ENCODE data around the gene LRMDA.
"Not testable (repeated sequence)": the region's sequence is repeated elsewhere in the genome, so short reads cannot be mapped to it uniquely, and the experiment has no call there.

The LRMDA gene

DNA sequence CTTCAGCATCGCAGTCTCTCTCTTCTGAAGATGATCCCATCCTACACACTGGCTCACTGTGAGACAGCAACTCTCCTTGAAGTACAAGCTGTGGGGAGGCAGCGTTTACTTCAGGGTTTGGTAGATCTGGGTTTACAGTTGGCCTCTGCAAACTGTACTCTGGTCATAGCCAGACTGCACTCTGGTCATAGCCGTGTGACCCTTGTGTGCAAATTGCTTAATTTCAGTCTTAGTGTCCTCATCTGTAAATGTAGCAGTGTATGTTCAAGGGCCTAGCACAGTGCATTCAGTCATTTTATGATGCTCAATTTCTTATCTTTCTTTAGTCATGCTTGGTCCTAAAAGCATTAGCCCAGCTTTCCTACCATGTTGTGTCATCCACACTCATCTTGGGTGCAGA is 188.2 kb downstream of the LRMDA start:
- Histone ChIP-seq H3K27me3 (ENCODE audit: insufficient read depth, low read length, poor library complexity, severe bottlenecking) (no peaks in the 10 kb centered on the region), H3K36me3 (ENCODE audit: insufficient read depth, low read length) (no peaks in the 10 kb centered on the region), H2AFZ (ENCODE audit: low read length) (peak overlapping the region; percentile 4; the same call in 1 of the 2 replicates), H3K79me2 (ENCODE audit: insufficient read depth, low read length) (no peaks in the 10 kb centered on the region), H3K9me3 (ENCODE audit: insufficient read depth, low read depth, low read length) (no peaks in the 10 kb centered on the region), H3K9me2 (replicated peaks; ENCODE audit: low read depth, low read length) (no peaks in the 10 kb centered on the region), H3K4me2 (ENCODE audit: low read depth, low read length, poor library complexity, severe bottlenecking) (no peak overlapping the region), H3K4me1 (ENCODE audit: insufficient read depth, low read length, poor library complexity, severe bottlenecking) (no peaks in the 10 kb centered on the region), H3K4me3 (ENCODE audit: low read length, poor library complexity, severe bottlenecking) (no peak overlapping the region), H3F3A (ENCODE audit: low read depth) (no peaks in the 10 kb centered on the region), H4K20me1 (ENCODE audit: insufficient read depth, low read length, poor library complexity, severe bottlenecking) (no peaks in the 10 kb centered on the region), H3K9ac (ENCODE audit: low read depth, low read length, poor library complexity, severe bottlenecking) (no peak overlapping the region)
- no peak for TF ChIP-seq EZH2phosphoT487 (IDR thresholded peaks at IDR 0.05; ENCODE audit: borderline replicate concordance)
- TF ChIP-seq, protein P1, sequence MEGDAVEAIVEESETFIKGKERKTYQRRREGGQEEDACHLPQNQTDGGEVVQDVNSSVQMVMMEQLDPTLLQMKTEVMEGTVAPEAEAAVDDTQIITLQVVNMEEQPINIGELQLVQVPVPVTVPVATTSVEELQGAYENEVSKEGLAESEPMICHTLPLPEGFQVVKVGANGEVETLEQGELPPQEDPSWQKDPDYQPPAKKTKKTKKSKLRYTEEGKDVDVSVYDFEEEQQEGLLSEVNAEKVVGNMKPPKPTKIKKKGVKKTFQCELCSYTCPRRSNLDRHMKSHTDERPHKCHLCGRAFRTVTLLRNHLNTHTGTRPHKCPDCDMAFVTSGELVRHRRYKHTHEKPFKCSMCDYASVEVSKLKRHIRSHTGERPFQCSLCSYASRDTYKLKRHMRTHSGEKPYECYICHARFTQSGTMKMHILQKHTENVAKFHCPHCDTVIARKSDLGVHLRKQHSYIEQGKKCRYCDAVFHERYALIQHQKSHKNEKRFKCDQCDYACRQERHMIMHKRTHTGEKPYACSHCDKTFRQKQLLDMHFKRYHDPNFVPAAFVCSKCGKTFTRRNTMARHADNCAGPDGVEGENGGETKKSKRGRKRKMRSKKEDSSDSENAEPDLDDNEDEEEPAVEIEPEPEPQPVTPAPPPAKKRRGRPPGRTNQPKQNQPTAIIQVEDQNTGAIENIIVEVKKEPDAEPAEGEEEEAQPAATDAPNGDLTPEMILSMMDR (conservative IDR thresholded peaks at IDR 0.05; ENCODE audit: low read length), result no peak

DNA sequence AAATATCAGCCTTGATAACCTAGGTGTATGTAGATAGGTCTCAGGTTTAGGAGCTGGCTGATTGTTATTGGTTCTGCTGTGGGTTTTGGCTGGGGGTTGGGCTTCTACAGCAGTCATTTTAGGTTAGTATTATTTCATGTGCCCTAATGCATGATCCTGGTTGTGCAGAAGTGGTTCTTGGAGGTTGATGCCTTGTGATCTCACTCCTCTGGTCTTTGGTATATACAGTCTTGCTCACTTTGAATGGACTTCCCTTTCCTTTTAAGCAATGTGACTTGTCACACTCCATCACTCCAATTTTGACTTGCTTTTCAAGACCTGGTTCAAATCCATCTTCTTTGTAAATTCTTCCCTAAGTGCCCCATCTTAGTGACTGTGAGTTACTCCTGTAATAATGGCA is 188.9 kb downstream of the LRMDA start:
- H3K9me3 ChIP-seq (ENCODE audit: insufficient read depth, low read depth, low read length), result no peaks in the 10 kb centered on the region
- no peaks in the 10 kb centered on the region for H3K27me3 ChIP-seq (ENCODE audit: insufficient read depth, low read length, poor library complexity, severe bottlenecking)
- no peak overlapping the region for H3K9ac ChIP-seq (ENCODE audit: low read depth, low read length, poor library complexity, severe bottlenecking)
- no peak overlapping the region for H3K4me2 ChIP-seq (ENCODE audit: low read depth, low read length, poor library complexity, severe bottlenecking)
- no peaks in the 10 kb centered on the region for H3K79me2 ChIP-seq (ENCODE audit: insufficient read depth, low read length)
- peak overlapping the region; percentile 4; the same call in 1 of the 2 replicates for H2AFZ ChIP-seq (ENCODE audit: low read length)
- no peaks in the 10 kb centered on the region for H3K9me2 ChIP-seq (replicated peaks; ENCODE audit: low read depth, low read length)
- no peaks in the 10 kb centered on the region for H3F3A ChIP-seq (ENCODE audit: low read depth)
- no peaks in the 10 kb centered on the region for H4K20me1 ChIP-seq (ENCODE audit: insufficient read depth, low read length, poor library complexity, severe bottlenecking)
- no peak overlapping the region for H3K4me3 ChIP-seq (ENCODE audit: low read length, poor library complexity, severe bottlenecking)
- no peaks in the 10 kb centered on the region for H3K36me3 ChIP-seq (ENCODE audit: insufficient read depth, low read length)
- H3K4me1 ChIP-seq (ENCODE audit: insufficient read depth, low read length, poor library complexity, severe bottlenecking), result no peaks in the 10 kb centered on the region
- TF ChIP-seq EZH2phosphoT487 (IDR thresholded peaks at IDR 0.05; ENCODE audit: borderline replicate concordance), result no peak

DNA sequence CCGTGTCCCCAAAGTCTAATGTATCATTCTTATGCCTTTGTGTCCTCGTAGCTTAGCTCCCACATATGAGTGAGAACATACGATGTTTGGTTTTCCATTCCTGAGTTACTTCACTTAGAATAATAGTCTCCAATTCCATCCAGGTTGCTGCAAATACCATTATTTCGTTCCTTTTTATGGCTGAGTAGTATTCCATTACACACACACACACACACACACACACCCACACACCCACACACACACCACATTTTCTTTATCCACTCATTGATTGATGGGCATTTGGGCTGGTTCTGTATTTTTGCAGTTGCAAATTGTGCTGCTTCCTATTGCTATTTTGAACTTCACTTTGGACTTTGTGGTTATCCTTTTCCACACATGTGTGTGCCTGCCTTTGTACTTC is 189.6 kb downstream of the LRMDA start:
- H3K27me3 ChIP-seq (ENCODE audit: insufficient read depth, low read length, poor library complexity, severe bottlenecking); H4K20me1 ChIP-seq (ENCODE audit: insufficient read depth, low read length, poor library complexity, severe bottlenecking); H3K4me2 ChIP-seq (ENCODE audit: low read depth, low read length, poor library complexity, severe bottlenecking); H3K9me3 ChIP-seq (ENCODE audit: insufficient read depth, low read depth, low read length); H3K9me2 ChIP-seq (replicated peaks; ENCODE audit: low read depth, low read length); H3F3A ChIP-seq (ENCODE audit: low read depth); H3K36me3 ChIP-seq (ENCODE audit: insufficient read depth, low read length); H3K4me1 ChIP-seq (ENCODE audit: insufficient read depth, low read length, poor library complexity, severe bottlenecking); H3K4me3 ChIP-seq (ENCODE audit: low read length, poor library complexity, severe bottlenecking); H3K79me2 ChIP-seq (ENCODE audit: insufficient read depth, low read length); H2AFZ ChIP-seq (ENCODE audit: low read length); H3K9ac ChIP-seq (ENCODE audit: low read depth, low read length, poor library complexity, severe bottlenecking): not testable (repeated sequence)

DNA sequence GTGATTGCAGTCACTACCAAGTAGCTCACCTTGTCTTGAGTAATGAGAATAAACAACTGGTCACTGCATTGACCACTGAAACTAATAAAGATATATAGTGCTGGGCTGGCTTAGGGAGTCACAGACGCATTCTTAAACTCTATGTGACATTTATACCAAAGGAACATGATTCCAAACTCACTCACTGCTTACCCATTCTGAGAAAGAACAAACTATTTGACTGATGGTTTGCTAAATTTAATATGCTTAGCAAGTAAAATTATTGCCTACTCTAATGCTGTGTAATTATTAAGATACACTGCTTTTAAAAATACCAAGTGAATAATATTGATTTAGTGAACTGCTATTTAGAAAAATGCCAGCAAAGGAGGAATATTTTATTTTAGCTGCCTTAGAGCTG is 191.1 kb downstream of the LRMDA start:
- Histone ChIP-seq H3K9me3 (ENCODE audit: insufficient read depth, low read depth, low read length) (no peaks in the 10 kb centered on the region), H2AFZ (ENCODE audit: low read length) (no peak overlapping the region), H3K4me2 (ENCODE audit: low read depth, low read length, poor library complexity, severe bottlenecking) (no peak overlapping the region), H3K9ac (ENCODE audit: low read depth, low read length, poor library complexity, severe bottlenecking) (no peak overlapping the region), H3K79me2 (ENCODE audit: insufficient read depth, low read length) (no peaks in the 10 kb centered on the region), H3K27me3 (ENCODE audit: insufficient read depth, low read length, poor library complexity, severe bottlenecking) (no peaks in the 10 kb centered on the region), H3K4me1 (ENCODE audit: insufficient read depth, low read length, poor library complexity, severe bottlenecking) (no peaks in the 10 kb centered on the region), H4K20me1 (ENCODE audit: insufficient read depth, low read length, poor library complexity, severe bottlenecking) (no peaks in the 10 kb centered on the region), H3K36me3 (ENCODE audit: insufficient read depth, low read length) (no peaks in the 10 kb centered on the region), H3K4me3 (ENCODE audit: low read length, poor library complexity, severe bottlenecking) (no peak overlapping the region), H3K9me2 (replicated peaks; ENCODE audit: low read depth, low read length) (no peaks in the 10 kb centered on the region), H3F3A (ENCODE audit: low read depth) (no peaks in the 10 kb centered on the region)
- TF ChIP-seq, protein P1 (conservative IDR thresholded peaks at IDR 0.05; ENCODE audit: low read length), result no peak
- no peak for TF ChIP-seq EZH2phosphoT487 (IDR thresholded peaks at IDR 0.05; ENCODE audit: borderline replicate concordance)

Measured in Loucy (cell line).